NCI-H2081 (cell line): ENCODE measurements around the gene PTPRD.

ENCODE experiments used
- DNase-seq, 2 experiments: peaks; one replicate each; lab custom pipeline; 2025; lab: John Stamatoyannopoulos, UW

Gene PTPRD

DNA sequence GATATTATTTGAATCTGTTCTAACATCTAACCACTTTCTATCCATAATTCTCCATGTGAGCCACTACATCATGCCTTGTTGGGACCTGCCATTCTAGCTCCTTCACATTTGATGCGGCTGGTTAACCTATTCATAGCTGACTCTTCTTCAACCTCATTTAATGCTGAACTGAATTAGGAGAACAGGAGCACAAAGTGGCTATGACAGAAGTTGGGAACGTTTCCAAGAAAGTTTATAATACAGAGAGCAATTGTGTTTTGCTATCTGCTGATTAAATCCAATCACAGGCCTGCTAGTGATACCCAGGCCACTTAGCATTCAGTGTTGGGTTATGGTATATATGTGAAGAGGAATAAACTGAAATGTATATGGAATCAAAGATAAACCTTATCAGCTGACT is 440.3 kb downstream of the PTPRD start:
- DNase-seq = peak in 1 of 2 experiments; percentile 18

GRCh38 chr9:10168241-10168640 is 444.6 kb downstream of the PTPRD start:
- peak; percentile 81 to 95 for DNase-seq

GRCh38 chr9:10148796-10149195 is 464.0 kb downstream of the PTPRD start:
- no peak for DNase-seq

DNA sequence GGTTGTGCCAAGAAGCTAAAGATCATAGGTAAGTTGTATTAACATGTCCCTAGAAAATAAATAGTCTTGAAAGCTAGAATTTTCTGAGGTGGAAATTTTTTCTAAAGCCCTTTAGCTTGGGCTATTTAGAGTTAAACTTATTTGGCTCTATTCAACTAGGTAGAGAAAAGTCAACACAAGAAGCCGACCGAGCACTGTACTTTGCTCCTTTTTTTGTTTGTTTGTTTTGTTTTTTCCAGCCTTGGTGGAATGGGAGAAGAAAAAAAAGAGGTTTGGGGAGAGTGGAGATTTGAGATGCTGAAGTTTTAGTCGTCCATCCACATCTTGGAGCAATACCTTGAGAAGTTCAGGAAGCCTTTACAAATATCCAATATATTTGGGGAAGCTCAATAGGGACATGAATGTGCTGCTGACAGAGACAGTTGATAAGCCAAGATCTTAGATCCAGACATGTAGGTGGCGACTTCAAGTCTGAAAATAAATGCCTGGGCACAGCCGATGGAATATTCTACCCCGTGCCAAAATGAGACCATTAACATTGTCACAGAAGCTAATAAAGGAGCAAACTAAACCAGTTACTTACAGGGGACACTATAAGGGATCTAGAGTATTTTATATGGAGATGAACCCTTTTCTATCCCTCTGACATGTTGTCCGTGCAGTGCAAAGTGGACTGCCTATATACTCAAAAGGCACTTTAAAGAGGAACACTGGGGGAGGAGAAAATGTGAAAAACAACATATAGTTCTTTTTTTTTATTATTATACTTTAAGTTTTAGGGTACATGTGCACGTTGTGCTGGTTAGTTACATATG is 466.1 kb downstream of the PTPRD start:
- no peak for DNase-seq

- no peak for DNase-seq
These were observed 468.4 kb downstream of the PTPRD start for GRCh38 chr9:10144355-10144754.

- DNase-seq = no peak
These were observed 477.2 kb downstream of the PTPRD start for GRCh38 chr9:10135553-10135952.

DNA sequence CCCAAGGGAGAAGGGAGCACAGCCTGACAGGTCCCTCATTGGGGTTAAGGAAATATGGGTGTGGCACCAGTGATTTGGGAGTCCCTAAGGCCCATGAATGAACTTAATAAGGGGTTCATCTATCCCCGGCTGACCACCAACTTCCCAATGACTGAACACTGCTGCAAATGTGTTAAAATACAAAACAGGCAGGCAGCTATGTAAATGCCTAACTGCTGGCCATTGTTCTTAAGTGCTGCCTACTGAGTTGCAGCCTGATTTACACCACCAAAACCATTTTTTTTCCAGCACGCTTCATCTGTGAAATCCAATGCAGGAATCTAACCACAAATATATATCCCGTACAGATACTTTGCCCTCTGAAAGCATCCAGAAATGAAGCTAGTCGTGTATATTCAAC is 478.5 kb downstream of the PTPRD start:
- DNase-seq = no peak

GRCh38 chr9:10130061-10130675 is 482.6 kb downstream of the PTPRD start:
- DNase-seq = no peak

- DNase-seq = no peak
These were observed 484.9 kb downstream of the PTPRD start for GRCh38 chr9:10127867-10128266.

- DNase-seq = no peak
These were observed 500.0 kb downstream of the PTPRD start for GRCh38 chr9:10112798-10113197.

DNA sequence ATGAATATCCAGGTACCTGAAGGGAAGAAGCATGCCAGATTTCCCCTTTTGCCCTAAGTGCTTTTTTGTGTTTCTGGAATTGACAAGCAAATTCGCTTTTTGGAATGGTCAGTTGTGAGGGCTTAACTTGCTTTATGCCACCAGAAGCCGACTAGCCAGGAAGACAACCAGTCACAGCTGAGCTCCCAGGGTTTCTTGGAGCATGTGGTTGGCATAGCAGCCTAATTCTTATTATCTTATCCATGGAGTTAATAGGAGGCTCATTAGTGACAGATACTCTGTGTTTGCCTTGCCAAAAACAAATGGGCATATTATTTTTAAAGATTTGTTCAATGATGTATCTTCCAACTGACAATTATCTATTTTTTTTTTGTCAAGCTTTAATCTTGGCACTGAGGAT is 500.7 kb downstream of the PTPRD start:
- no peak for DNase-seq

DNA sequence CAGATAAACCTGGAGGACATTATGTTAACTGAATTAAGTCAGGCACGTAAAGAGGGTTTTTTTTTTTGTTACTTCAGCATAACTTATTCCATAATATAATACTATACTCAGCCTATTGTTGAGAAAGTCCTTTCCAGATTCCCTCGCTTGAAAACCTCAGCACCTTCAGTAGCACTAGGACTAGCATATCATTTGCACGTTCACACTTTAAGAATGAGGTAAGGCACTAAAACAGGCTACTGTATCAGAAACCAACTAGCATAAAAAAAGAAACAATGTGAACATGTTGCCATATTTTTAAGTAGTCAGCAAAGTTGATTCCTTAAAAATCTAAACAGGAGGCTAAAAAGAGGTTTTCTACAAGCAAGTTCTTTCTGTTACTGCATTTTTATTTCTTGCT is 504.0 kb downstream of the PTPRD start:
- no peak for DNase-seq

GRCh38 chr9:10104774-10105173 is 508.0 kb downstream of the PTPRD start:
- DNase-seq = no peak

GRCh38 chr9:10095208-10095607 is 517.6 kb downstream of the PTPRD start:
- DNase-seq = no peak

- DNase-seq = no peak
These were observed 518.2 kb downstream of the PTPRD start for GRCh38 chr9:10094563-10094962.

- DNase-seq = no peak
These were observed 532.8 kb downstream of the PTPRD start for GRCh38 chr9:10080012-10080411.

GRCh38 chr9:10079284-10079964 is 533.4 kb downstream of the PTPRD start:
- DNase-seq = no peak

GRCh38 chr9:10071579-10071978 is 541.2 kb downstream of the PTPRD start:
- no peak for DNase-seq

- no peak for DNase-seq
These were observed 550.0 kb downstream of the PTPRD start for GRCh38 chr9:10062629-10063395.

DNA sequence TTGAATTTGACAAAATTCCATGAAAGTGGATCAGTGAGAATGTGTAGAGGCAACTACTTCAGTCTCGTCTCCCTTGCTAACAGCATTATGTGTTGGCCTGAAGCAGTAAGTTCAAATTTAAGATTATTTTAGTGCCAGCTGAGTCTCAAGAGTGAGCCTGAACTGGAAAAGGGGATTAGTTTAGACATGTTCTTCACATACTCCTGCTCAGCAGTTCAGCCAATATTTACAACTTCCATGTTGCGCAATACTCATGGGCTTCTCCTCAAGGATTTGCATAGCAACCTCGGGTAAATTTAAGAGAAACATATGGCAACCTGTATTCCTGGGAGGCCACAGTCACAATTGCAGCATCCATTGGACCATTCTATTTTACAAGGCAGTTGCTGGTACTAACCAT is 553.8 kb downstream of the PTPRD start:
- no peak for DNase-seq

- no peak for DNase-seq
These were observed 556.9 kb downstream of the PTPRD start for GRCh38 chr9:10055886-10056395.

DNA sequence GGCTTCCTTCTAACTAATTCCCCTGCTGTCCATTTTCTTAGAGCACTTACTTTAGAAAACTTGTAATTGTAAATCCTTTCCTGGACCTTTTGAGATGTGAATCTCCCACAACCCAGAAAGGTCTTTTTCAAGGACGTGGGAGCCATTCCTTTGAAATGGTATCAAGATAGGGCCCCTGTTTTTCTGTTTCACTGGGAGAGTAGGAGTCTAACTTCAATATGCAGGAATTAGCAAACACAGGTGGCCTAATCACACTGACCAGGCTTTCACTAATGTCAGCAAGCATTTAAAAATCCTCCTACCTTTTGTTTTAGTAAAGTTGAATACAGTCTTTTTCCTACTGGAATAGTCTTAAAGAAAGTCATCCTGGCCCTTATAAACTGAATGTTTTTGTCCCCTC is 558.3 kb downstream of the PTPRD start:
- DNase-seq = no peak
